ENCODE measurements around the gene BAIAP2L2.

BAIAP2L2 gene

GRCh38 chr22:38069372-38070249 is 40.9 kb downstream of the BAIAP2L2 start:
- Histone ChIP-seq H3K4me2 (peak overlapping the region; percentile 98), H4K20me1 (no peaks in the 10 kb centered on the region), H3K9ac (peak overlapping the region; percentile 93), H3K9me3 (no peaks in the 10 kb centered on the region), H3K27me3 (no peaks in the 10 kb centered on the region), H3K36me3 (peaks cover 17% of the 10 kb centered on the region; the same call in 1 of the 2 replicates), H3K4me1 (peaks cover 93% of the 10 kb centered on the region), H3K27ac (peak overlapping the region; percentile 98), H3K4me3 (peak overlapping the region; percentile 70)
- no peak for TF ChIP-seq Cebpa-rat (IDR thresholded peaks at IDR 0.05)

- Histone ChIP-seq H3K27me3 (no peaks in the 10 kb centered on the region), H3K36me3 (peaks cover 23% of the 10 kb centered on the region), H3K9me3 (no peaks in the 10 kb centered on the region), H3K4me1 (peaks cover 89% of the 10 kb centered on the region), H4K20me1 (no peaks in the 10 kb centered on the region), H3K4me2 (peak overlapping the region; percentile 98), H3K27ac (peak overlapping the region; percentile 98), H3K9ac (peak overlapping the region; percentile 93), H3K4me3 (peak overlapping the region; percentile 70)
- no peak for TF ChIP-seq Cebpa-rat (IDR thresholded peaks at IDR 0.05)
Measured at GRCh38 chr22:38068641-38069371, 41.7 kb downstream of the BAIAP2L2 start.

GRCh38 chr22:38067761-38068360 is 42.6 kb downstream of the BAIAP2L2 start:
- TF ChIP-seq Cebpa-rat (IDR thresholded peaks at IDR 0.05), result no peak
- Histone ChIP-seq H3K4me1 (peaks cover 87% of the 10 kb centered on the region), H3K9me3 (no peaks in the 10 kb centered on the region), H3K9ac (peak overlapping the region; percentile 93), H3K4me2 (peak overlapping the region; percentile 98), H3K4me3 (peak overlapping the region; percentile 70), H3K27ac (peak overlapping the region; percentile 98), H4K20me1 (no peaks in the 10 kb centered on the region), H3K36me3 (peaks cover 20% of the 10 kb centered on the region), H3K27me3 (no peaks in the 10 kb centered on the region)

GRCh38 chr22:38067028-38067415 is 43.5 kb downstream of the BAIAP2L2 start:
- no peaks in the 10 kb centered on the region for H4K20me1 ChIP-seq
- H3K36me3 ChIP-seq, result peaks cover 20% of the 10 kb centered on the region
- H3K27me3 ChIP-seq, result no peaks in the 10 kb centered on the region
- peak overlapping the region; percentile 98 for H3K4me2 ChIP-seq
- peaks cover 82% of the 10 kb centered on the region for H3K4me1 ChIP-seq
- no peak for TF ChIP-seq Cebpa-rat (IDR thresholded peaks at IDR 0.05)
- peak overlapping the region; percentile 70 for H3K4me3 ChIP-seq
- peak overlapping the region; percentile 98 for H3K27ac ChIP-seq
- H3K9me3 ChIP-seq, result no peaks in the 10 kb centered on the region
- peak overlapping the region; percentile 93 for H3K9ac ChIP-seq

GRCh38 chr22:38066381-38067027 is 44.0 kb downstream of the BAIAP2L2 start:
- Histone ChIP-seq H3K9ac (peak overlapping the region; percentile 93), H3K4me3 (peak overlapping the region; percentile 70), H3K27ac (peak overlapping the region; percentile 98), H3K36me3 (peaks cover 20% of the 10 kb centered on the region), H3K9me3 (no peaks in the 10 kb centered on the region), H3K4me2 (peak overlapping the region; percentile 98), H3K4me1 (peaks cover 77% of the 10 kb centered on the region), H3K27me3 (no peaks in the 10 kb centered on the region), H4K20me1 (no peaks in the 10 kb centered on the region)
- no peak for TF ChIP-seq Cebpa-rat (IDR thresholded peaks at IDR 0.05)

- Histone ChIP-seq H4K20me1 (no peaks in the 10 kb centered on the region), H3K9ac (peak overlapping the region; percentile 93), H3K4me3 (no peak overlapping the region), H3K27me3 (no peaks in the 10 kb centered on the region), H3K4me1 (peaks cover 67% of the 10 kb centered on the region), H3K4me2 (peak overlapping the region; percentile 98), H3K36me3 (peaks cover 20% of the 10 kb centered on the region), H3K27ac (peak overlapping the region; percentile 98), H3K9me3 (no peaks in the 10 kb centered on the region)
- no peak for TF ChIP-seq Cebpa-rat (IDR thresholded peaks at IDR 0.05)
Measured at GRCh38 chr22:38065539-38065938, 44.9 kb downstream of the BAIAP2L2 start.

GRCh38 chr22:38062791-38063190 is 47.7 kb downstream of the BAIAP2L2 start:
- Histone ChIP-seq H3K27ac (no peak overlapping the region), H3K9me3 (no peaks in the 10 kb centered on the region), H3K27me3 (no peaks in the 10 kb centered on the region), H3K9ac (no peak overlapping the region), H3K4me3 (no peak overlapping the region), H3K4me2 (peak overlapping the region; percentile 34; the same call in 1 of the 2 replicates), H3K36me3 (peaks cover 20% of the 10 kb centered on the region), H4K20me1 (no peaks in the 10 kb centered on the region), H3K4me1 (peaks cover 45% of the 10 kb centered on the region)
- no peak for TF ChIP-seq Cebpa-rat (IDR thresholded peaks at IDR 0.05)

GRCh38 chr22:38056969-38057891 is 53.3 kb downstream of the BAIAP2L2 start, which contains the start of gene PICK1:
PICK1 (plus strand) TSS chr22:38057404; CDS start chr22:38057810, 406 bp downstream.
- H3K36me3 ChIP-seq, result no peaks in the 10 kb centered on the region; the same call in 1 of the 2 replicates
- no peaks in the 10 kb centered on the region for H4K20me1 ChIP-seq
- peak within 1 kb of the TSS; percentile 75 for H3K27ac ChIP-seq
- peak within 1 kb of the TSS; percentile 55; the same call in 1 of the 2 replicates for H3K9ac ChIP-seq
- peaks cover 49% of the 10 kb centered on the region for H3K4me1 ChIP-seq
- no peaks in the 10 kb centered on the region for H3K27me3 ChIP-seq
- no peak for TF ChIP-seq Cebpa-rat (IDR thresholded peaks at IDR 0.05)
- no peaks in the 10 kb centered on the region for H3K9me3 ChIP-seq
- peak within 1 kb of the TSS; percentile 93 for H3K4me2 ChIP-seq
- peak within 1 kb of the TSS; percentile 72 for H3K4me3 ChIP-seq
